Vagina (tissue), 2 donors: ENCODE results near the gene RAB40C.

Experiments used
- CTCF ChIP-seq, 3 experiments: fragments of 450-650 bp in 2 of 3; fragments of 200-600 bp in 1 of 3; sonication (generic) in 1 of 3; IDR thresholded peaks; one replicate each; pipeline ENCODE4 v1.5.1; 2017 to 2019; ENCODE audit warnings: antibody characterized with exemption in 3 of 3, mild to moderate bottlenecking in 2 of 3, moderate library complexity in 2 of 3
- POLR2A ChIP-seq, 2 donors: fragments of 450-650 bp; IDR thresholded peaks; one replicate each; pipeline ENCODE4 v1.6.1; 2017; ENCODE audit warnings: antibody characterized with exemption in 2 of 2, mild to moderate bottlenecking in 2 of 2, moderate library complexity in 2 of 2
- POLR2AphosphoS5 ChIP-seq, 2 donors: sonication (generic); formaldehyde crosslinking; IDR thresholded peaks; one replicate each; pipeline ENCODE4 v1.9.0; 2017; ENCODE audit warnings: antibody characterized with exemption in 2 of 2, mild to moderate bottlenecking in 2 of 2, low read depth in 1 of 2; ENCODE audit not compliant: insufficient read depth in 1 of 2

- TF ChIP-seq POLR2AphosphoS5 (IDR thresholded peaks at IDR 0.05; ENCODE audit: insufficient read depth in 1 of 2, low read depth in 1 of 2) (no peak), CTCF (IDR thresholded peaks at IDR 0.05) (no peak), POLR2A (IDR thresholded peaks at IDR 0.05) (no peak)
These were observed 27.1 kb downstream of the RAB40C start for GRCh38 chr16:616733-617586.
